K562 (cell line): ENCODE results near the gene TTLL11. TPM values are rescaled to one million over a fixed set of nuclear protein-coding genes. Genes with fewer than 3 reads are reported as not detected.

ENCODE experiments used
- BCLAF1 ChIP-seq, 2 experiments: fragments of 450-650 bp in 1 of 2; IDR thresholded peaks; 2 replicates each; pipeline ENCODE4 v1.6.1; 2011 to 2017; ENCODE audit warnings: low read depth in 2 of 2, antibody characterized with exemption in 1 of 2, borderline replicate concordance in 1 of 2, low read length in 1 of 2, mild to moderate bottlenecking in 1 of 2, mixed read lengths in 1 of 2; ENCODE audit not compliant: control insufficient read depth in 1 of 2
- CBX8 ChIP-seq: fragments of 200-600 bp; sonication (generic); IDR thresholded peaks from 2 replicates; pipeline ENCODE4 v1.6.1; 2012; ENCODE audit warnings: borderline replicate concordance, mixed run types, low read depth, mild to moderate bottlenecking, moderate library complexity, mixed read lengths, low read length, control low read depth, inconsistent platforms; ENCODE audit not compliant: poor library complexity, severe bottlenecking; ENCODE audit errors: extremely low read depth
- MCM3 ChIP-seq: fragments of 450-650 bp; IDR thresholded peaks from 2 replicates; pipeline ENCODE4 v1.6.1; 2016
- polyA plus RNA-seq, 8 experiments: library from polyadenylated mRNA; depleted of rRNA in 4 of 8; stranded (reverse) in 5 of 8; unstranded in 3 of 8; fragments of >200 nt; fragmentation: Nextera tagmentation in 2 of 8; fragmentation: Illumina TruSeq in 1 of 8; extraction: Ambion mirVana in 2 of 8; extraction: Trizol in 1 of 8; gene quantifications; 2 replicates each; pipeline versions ENCODE4 v1.2.1 to v1.2.3, GENCODE V29; 2011 to 2014; ENCODE audit warnings: inconsistent platforms in 1 of 8, missing spikeins in 1 of 8
- total RNA-seq, 7 experiments: library from RNA; depleted of rRNA in 6 of 7; stranded (reverse); fragments of >200 nt in 6 of 7; fragmentation: Illumina TruSeq in 2 of 7; extraction: Trizol in 2 of 7; gene quantifications; 2 replicates each; pipeline versions ENCODE4 v1.2.1 to v1.2.3, GENCODE V29; 2011 to 2021; ENCODE audit warnings: low replicate concordance in 1 of 7
- TF ChIP-seq, protein P1 (sequence below): fragments of 150-350 bp; IDR thresholded peaks from 2 replicates; pipeline ENCODE4 v1.6.1; 2014; ENCODE audit warnings: low read depth, mild to moderate bottlenecking, low read length, borderline replicate concordance

Gene TTLL11
- total and polyA plus RNA-seq, 9 of the 15 experiments (the other 6 are each of a cell fraction or from before 2014, with no cell fraction given): 0.83 to 4.4 (median 2.7) TPM

- TF ChIP-seq BCLAF1 (IDR thresholded peaks at IDR 0.05; ENCODE audit: borderline replicate concordance in 1 of 2, control insufficient read depth in 1 of 2, low read depth in 2 of 2, low read length in 1 of 2) (no peak), MCM3 (no peak), CBX8 (no peak)
- TF ChIP-seq, protein P1, sequence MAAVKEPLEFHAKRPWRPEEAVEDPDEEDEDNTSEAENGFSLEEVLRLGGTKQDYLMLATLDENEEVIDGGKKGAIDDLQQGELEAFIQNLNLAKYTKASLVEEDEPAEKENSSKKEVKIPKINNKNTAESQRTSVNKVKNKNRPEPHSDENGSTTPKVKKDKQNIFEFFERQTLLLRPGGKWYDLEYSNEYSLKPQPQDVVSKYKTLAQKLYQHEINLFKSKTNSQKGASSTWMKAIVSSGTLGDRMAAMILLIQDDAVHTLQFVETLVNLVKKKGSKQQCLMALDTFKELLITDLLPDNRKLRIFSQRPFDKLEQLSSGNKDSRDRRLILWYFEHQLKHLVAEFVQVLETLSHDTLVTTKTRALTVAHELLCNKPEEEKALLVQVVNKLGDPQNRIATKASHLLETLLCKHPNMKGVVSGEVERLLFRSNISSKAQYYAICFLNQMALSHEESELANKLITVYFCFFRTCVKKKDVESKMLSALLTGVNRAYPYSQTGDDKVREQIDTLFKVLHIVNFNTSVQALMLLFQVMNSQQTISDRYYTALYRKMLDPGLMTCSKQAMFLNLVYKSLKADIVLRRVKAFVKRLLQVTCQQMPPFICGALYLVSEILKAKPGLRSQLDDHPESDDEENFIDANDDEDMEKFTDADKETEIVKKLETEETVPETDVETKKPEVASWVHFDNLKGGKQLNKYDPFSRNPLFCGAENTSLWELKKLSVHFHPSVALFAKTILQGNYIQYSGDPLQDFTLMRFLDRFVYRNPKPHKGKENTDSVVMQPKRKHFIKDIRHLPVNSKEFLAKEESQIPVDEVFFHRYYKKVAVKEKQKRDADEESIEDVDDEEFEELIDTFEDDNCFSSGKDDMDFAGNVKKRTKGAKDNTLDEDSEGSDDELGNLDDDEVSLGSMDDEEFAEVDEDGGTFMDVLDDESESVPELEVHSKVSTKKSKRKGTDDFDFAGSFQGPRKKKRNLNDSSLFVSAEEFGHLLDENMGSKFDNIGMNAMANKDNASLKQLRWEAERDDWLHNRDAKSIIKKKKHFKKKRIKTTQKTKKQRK: no peak
Measured at GRCh38 chr9:122031157-122031556, 62.0 kb downstream of the TTLL11 start (continued).
